Muscle layer of colon (tissue), 2 donors: ENCODE results near the gene NPW.

ENCODE experiments used
- H3K27ac ChIP-seq: one replicate; pipeline ENCODE4 v1.7.0; 2013; ENCODE audit warnings: low read depth, mild to moderate bottlenecking, low read length, moderate library complexity
- H3K27me3 ChIP-seq, 2 donors: one replicate each; pipeline ENCODE4 v1.7.0; 2013; ENCODE audit warnings: low read length in 2 of 2, mild to moderate bottlenecking in 2 of 2; ENCODE audit not compliant: insufficient read depth in 2 of 2, control insufficient read depth in 1 of 2
- H3K36me3 ChIP-seq: one replicate; pipeline ENCODE4 v1.7.0; 2013; ENCODE audit warnings: mild to moderate bottlenecking, low read length; ENCODE audit not compliant: insufficient read depth
- H3K4me1 ChIP-seq: one replicate; pipeline ENCODE4 v1.7.0; 2013; ENCODE audit warnings: mild to moderate bottlenecking, low read length; ENCODE audit not compliant: insufficient read depth
- H3K4me3 ChIP-seq, 2 donors: one replicate each; pipeline ENCODE4 v1.7.0; 2013; ENCODE audit warnings: low read length in 2 of 2, low read depth in 1 of 2, mild to moderate bottlenecking in 1 of 2, moderate library complexity in 1 of 2
- H3K9ac ChIP-seq: one replicate; pipeline ENCODE4 v1.7.0; 2013; ENCODE audit warnings: low read length
- H3K9me3 ChIP-seq: one replicate; pipeline ENCODE4 v1.7.0; 2013; ENCODE audit warnings: mild to moderate bottlenecking, low read length
- donor health status: abdominal sarcoma.
- donor health status: Adenocarcinoma of cecum.

Gene NPW

GRCh38 chr16:1998852-1999801 is 20.5 kb upstream of the NPW start:
- H3K9ac ChIP-seq, result no peak overlapping the region
- H3K4me1 ChIP-seq, result peaks cover 14% of the 10 kb centered on the region
- no peak overlapping the region for H3K27ac ChIP-seq
- peaks cover 45% of the 10 kb centered on the region for H3K36me3 ChIP-seq
- no peaks in the 10 kb centered on the region for H3K9me3 ChIP-seq
- H3K4me3 ChIP-seq, result no peak overlapping the region
- H3K27me3 ChIP-seq, result no peaks in the 10 kb centered on the region

GRCh38 chr16:1999866-2000514 is 19.6 kb upstream of the NPW start:
- Histone ChIP-seq H3K36me3 (peaks cover 45% of the 10 kb centered on the region), H3K9ac (no peak overlapping the region), H3K4me3 (no peak overlapping the region), H3K27ac (no peak overlapping the region), H3K9me3 (no peaks in the 10 kb centered on the region), H3K4me1 (peaks cover 20% of the 10 kb centered on the region), H3K27me3 (no peaks in the 10 kb centered on the region)

GRCh38 chr16:2001035-2001434 is 18.6 kb upstream of the NPW start:
- no peak overlapping the region for H3K4me3 ChIP-seq
- H3K9ac ChIP-seq, result no peak overlapping the region
- H3K27ac ChIP-seq, result no peak overlapping the region
- H3K27me3 ChIP-seq, result no peaks in the 10 kb centered on the region
- peaks cover 23% of the 10 kb centered on the region for H3K4me1 ChIP-seq
- no peaks in the 10 kb centered on the region for H3K9me3 ChIP-seq
- peaks cover 45% of the 10 kb centered on the region for H3K36me3 ChIP-seq

- Histone ChIP-seq H3K9me3 (no peaks in the 10 kb centered on the region), H3K36me3 (peaks cover 44% of the 10 kb centered on the region), H3K27me3 (no peaks in the 10 kb centered on the region), H3K27ac (no peak overlapping the region), H3K9ac (no peak overlapping the region), H3K4me3 (no peak overlapping the region), H3K4me1 (peaks cover 22% of the 10 kb centered on the region)
These were observed 17.9 kb upstream of the NPW start for GRCh38 chr16:2001456-2002355.

GRCh38 chr16:2002406-2003230 is 17.0 kb upstream of the NPW start:
- Histone ChIP-seq H3K4me3 (no peak overlapping the region), H3K27ac (no peak overlapping the region), H3K9me3 (no peaks in the 10 kb centered on the region), H3K9ac (no peak overlapping the region), H3K4me1 (peaks cover 23% of the 10 kb centered on the region), H3K27me3 (no peaks in the 10 kb centered on the region), H3K36me3 (peaks cover 41% of the 10 kb centered on the region)

GRCh38 chr16:2003231-2003826 is 16.3 kb upstream of the NPW start:
- H3K4me1 ChIP-seq, result peaks cover 30% of the 10 kb centered on the region
- no peaks in the 10 kb centered on the region for H3K27me3 ChIP-seq
- H3K27ac ChIP-seq, result no peak overlapping the region
- no peak overlapping the region for H3K4me3 ChIP-seq
- peaks cover 44% of the 10 kb centered on the region for H3K36me3 ChIP-seq
- H3K9me3 ChIP-seq, result no peaks in the 10 kb centered on the region
- H3K9ac ChIP-seq, result no peak overlapping the region

- Histone ChIP-seq H3K9me3 (no peaks in the 10 kb centered on the region), H3K36me3 (peaks cover 44% of the 10 kb centered on the region), H3K27me3 (no peaks in the 10 kb centered on the region), H3K4me3 (no peak overlapping the region), H3K4me1 (peaks cover 37% of the 10 kb centered on the region), H3K27ac (no peak overlapping the region), H3K9ac (no peak overlapping the region)
These were observed 15.6 kb upstream of the NPW start for GRCh38 chr16:2003827-2004641.

- no peak overlapping the region for H3K9ac ChIP-seq
These were observed 14.6 kb upstream of the NPW start for GRCh38 chr16:2004795-2005517.

GRCh38 chr16:2005646-2006045 is 13.9 kb upstream of the NPW start:
- H3K27ac ChIP-seq, result no peak overlapping the region
- no peak overlapping the region for H3K9ac ChIP-seq
- H3K27me3 ChIP-seq, result no peaks in the 10 kb centered on the region
- H3K9me3 ChIP-seq, result no peaks in the 10 kb centered on the region
- no peak overlapping the region for H3K4me3 ChIP-seq
- peaks cover 45% of the 10 kb centered on the region for H3K4me1 ChIP-seq
- H3K36me3 ChIP-seq, result peaks cover 35% of the 10 kb centered on the region

More at GRCh38 chr16:2004795-2005517, 14.6 kb upstream of the NPW start:
- no peak overlapping the region for H3K27ac ChIP-seq
- H3K9me3 ChIP-seq, result no peaks in the 10 kb centered on the region
- H3K27me3 ChIP-seq, result no peaks in the 10 kb centered on the region
- H3K4me1 ChIP-seq, result peaks cover 38% of the 10 kb centered on the region
- H3K36me3 ChIP-seq, result peaks cover 42% of the 10 kb centered on the region
- no peak overlapping the region for H3K4me3 ChIP-seq
